HG02610 (cell line): ENCODE results near the gene STAB1.
"Not testable (repeated sequence)": the region's sequence is repeated elsewhere in the genome, so short reads cannot be mapped to it uniquely, and the experiment has no call there.

ENCODE experiments used
- ATAC-seq: cut with Tn5 transposase; IDR thresholded peaks from one replicate; pipeline ENCODE4 v1.9.1; 2021; ENCODE audit warnings: mild to moderate bottlenecking, moderate library complexity; ENCODE audit not compliant: unreplicated experiment

STAB1 gene

GRCh38 chr3:52521881-52522650, 26.9 kb downstream of the STAB1 start:
- no peak for ATAC-seq

DNA sequence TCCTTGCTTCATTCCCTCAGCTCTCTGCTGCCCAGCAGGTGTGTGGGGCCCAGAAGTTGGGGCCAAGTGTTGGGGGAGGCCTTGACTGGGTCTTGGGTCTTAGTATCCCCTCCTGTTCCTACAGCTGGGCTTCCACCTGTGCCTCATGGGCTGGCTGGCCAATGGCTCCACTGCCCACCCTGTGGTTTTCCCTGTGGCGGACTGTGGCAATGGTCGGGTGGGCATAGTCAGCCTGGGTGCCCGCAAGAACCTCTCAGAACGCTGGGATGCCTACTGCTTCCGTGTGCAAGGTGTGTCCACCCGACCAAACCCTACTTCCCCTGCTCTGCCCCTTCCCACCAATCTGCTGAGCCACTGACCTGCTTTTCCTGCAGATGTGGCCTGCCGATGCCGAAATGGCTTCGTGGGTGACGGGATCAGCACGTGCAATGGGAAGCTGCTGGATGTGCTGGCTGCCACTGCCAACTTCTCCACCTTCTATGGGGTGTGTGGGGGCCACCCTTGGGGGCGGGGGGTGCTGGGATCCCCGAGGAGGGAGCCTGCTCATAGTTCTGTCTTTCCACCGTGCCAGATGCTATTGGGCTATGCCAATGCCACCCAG, 27.6 kb downstream of the STAB1 start:
- ATAC-seq: no peak

DNA sequence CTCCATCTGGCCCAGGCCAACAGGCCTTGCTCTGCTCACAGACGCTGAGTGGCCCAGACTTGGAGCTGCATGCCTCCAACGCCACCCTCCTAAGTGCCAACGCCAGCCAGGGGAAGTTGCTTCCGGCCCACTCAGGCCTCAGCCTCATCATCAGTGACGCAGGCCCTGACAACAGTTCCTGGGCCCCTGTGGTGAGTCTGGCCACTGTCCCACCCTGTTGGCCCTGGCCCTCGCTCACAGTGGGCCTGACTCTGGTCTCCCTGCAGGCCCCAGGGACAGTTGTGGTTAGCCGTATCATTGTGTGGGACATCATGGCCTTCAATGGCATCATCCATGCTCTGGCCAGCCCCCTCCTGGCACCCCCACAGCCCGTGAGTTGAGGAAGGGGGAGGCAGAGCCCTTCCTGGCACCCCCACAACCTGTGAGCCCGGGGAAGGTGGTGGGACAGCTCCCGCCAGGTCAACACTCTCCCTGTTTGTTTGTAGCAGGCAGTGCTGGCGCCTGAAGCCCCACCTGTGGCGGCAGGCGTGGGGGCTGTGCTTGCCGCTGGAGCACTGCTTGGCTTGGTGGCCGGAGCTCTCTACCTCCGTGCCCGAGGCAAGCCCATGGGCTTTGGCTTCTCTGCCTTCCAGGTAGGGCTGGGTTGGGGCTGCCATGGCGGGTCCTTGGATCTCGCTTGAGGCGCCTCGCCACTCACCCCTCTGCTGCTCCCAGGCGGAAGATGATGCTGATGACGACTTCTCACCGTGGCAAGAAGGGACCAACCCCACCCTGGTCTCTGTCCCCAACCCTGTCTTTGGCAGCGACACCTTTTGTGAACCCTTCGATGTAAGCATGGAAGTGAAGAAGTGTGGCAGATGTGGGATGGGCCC, 28.5 kb downstream of the STAB1 start:
- ATAC-seq: no peak

- ATAC-seq: no peak
Observed at GRCh38 chr3:52524258-52524751, 29.2 kb downstream of the STAB1 start.

- no peak for ATAC-seq
Observed at GRCh38 chr3:52524752-52525679, 29.9 kb downstream of the STAB1 start.

DNA sequence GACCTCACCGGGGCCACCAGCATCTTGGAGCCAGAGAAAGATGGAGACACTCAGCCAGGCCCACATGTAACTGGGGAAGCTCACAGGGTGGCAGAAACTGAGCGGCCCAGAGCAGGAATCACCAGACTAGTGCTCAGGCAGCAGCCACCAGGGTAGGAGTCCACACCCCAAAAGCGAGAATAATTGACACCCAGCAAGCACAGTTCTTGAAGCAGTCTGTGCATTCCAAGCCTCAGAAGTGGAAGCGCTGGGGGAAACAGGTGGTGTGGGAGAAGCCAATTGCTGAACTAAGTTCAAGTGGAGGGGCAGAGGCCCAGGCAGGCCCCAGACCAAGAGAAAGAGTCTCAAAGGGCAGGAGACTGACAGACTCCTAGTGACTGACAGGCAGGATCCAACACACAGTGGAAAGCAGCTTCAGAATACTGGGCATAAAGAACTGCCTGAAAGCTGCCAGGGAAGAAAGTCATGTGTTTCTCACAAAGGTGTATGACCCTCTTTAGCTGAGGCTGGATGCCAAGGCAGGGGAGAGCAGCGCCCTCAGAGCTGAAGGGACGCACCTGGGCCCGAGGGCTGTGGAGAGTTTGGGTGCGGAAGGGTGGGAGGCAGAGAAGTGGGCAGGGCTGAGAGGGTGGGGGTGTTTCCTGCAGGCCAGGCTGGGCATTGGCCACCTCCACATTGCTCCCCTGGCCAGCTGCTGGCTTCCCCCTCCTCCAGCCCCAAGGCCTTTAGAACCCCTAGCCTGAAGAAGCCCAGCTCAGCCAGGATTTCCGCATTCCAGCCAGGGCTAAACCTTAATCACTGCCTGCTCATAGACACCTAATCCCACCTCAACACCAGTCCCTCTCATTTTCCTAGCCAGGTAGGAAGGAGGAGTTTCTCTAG, 30.8 kb downstream of the STAB1 start:
- no peak for ATAC-seq

GRCh38 chr3:52526671-52527038, 31.5 kb downstream of the STAB1 start:
- not testable (repeated sequence) for ATAC-seq

- ATAC-seq: no peak
Observed at GRCh38 chr3:52527039-52527731, 32.0 kb downstream of the STAB1 start.

- no peak for ATAC-seq
Observed at GRCh38 chr3:52527732-52528585, 32.8 kb downstream of the STAB1 start.

DNA sequence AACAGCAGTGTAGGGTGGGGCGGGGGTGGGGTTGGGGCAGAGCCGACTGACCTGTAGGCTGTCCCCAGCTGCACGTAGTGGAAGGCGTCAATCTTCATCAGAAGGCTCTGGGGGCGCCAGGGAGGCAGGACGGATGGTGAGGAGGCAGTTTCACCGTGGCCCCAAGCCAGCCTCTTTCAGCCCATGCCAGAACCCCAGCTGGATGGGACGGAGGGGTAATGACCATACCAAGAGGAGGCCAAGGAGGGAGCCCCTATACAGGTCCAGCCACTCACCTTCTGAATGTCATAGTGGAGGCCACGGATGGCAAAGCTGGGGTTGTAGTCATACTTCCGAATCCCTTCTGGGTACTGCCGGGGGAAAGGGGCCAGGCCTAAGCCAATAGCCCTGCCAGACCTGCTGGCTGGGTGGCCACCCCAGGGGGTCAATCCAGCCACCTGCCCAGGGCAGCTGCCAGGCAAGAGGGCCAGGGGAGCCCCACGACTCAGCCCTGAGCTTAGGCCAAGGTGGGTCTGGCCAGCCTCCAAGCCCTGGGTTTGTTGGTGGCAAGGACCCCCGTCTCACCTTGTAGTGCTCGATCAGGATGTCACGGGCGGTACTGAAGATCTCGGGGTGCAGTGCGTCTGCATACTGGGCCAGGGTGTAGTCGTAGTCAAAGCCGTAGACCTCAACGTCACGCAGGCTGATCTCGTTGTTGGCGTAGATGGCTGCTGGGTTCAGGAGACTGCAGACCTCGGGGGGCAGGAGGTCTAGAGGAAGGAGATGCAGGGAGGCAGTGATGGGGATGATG, 33.6 kb downstream of the STAB1 start:
- ATAC-seq: no peak

GRCh38 chr3:52529376-52530333, 34.5 kb downstream of the STAB1 start:
- ATAC-seq: no peak

DNA sequence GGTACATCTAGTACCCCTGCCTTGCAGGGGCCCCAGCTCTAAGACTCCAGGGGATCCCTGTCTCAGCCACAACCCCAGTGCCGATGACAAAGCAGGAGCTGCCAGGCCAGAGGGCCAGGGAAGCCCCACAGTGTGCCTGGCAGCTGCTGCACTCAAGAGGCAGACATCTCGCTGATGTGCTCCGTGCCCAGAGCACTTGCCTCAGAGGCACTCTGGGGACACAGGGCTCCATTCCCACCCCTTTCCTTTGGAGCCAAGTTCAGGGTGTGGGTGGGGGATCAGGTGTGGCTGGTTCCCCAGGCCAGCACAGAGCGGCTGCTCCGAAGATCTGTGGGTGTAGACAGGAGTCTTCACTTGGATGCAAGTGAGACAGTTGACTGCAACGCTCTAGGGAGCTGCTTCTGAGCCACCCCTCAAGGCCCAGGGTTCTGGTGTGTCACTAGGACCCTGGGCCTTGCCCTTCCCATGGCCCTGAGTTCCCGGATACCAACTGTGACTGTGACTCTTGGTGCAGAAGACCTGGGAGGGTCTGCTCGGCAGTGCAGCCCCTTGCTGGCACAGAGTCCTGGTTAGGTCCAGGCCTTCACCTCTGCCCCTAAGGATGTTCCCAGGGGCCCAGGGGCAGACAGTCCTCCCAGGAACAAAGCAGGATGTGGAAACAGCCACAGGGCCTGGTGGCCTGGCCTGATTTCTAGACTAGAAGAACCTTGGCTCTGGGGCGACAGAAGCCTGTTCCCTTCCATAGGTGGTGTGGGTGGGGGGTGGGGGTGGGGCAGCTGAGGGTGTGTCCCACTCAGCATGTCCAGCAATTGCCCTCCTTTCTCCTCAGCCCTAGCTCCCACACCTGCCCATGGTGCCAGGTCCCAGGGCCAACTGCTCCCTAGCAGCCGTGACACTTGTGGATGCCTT, 36.0 kb downstream of the STAB1 start:
- no peak for ATAC-seq

- no peak for ATAC-seq
Observed at GRCh38 chr3:52531860-52532516, 36.9 kb downstream of the STAB1 start.

GRCh38 chr3:52532517-52532837, 37.3 kb downstream of the STAB1 start:
- ATAC-seq: no peak
